Activated naive CD4-positive, alpha-beta T cell treated with anti-CD3 and anti-CD28 coated beads, Interleukin-2, amount 50 U/mL, for 72 hours (primary cell): Measurements from ENCODE around the gene GTF3C2. TPM values are rescaled to one million over a fixed set of nuclear protein-coding genes. Genes with fewer than 3 reads are reported as not detected.

Experiments used
- ATAC-seq, 2 donors: fragments of 150-1000 bp; cut with Tn5 transposase; 2 replicates each; pipeline ENCODE4 v1.10.0; 2021; ENCODE audit warnings: mild to moderate bottlenecking in 2 of 2, moderate library complexity in 2 of 2
- DNase-seq, 2 donors: peaks; one replicate each; pipeline ENCODE4 v3.0.0; 2021 to 2022; ENCODE audit warnings: low spot score in 2 of 2
- H3K27ac Mint-ChIP-seq, 2 donors: one replicate each; pipeline ENCODE4 v1.8.0; 2022; ENCODE audit warnings: mild to moderate bottlenecking in 2 of 2, mixed read lengths in 2 of 2
- H3K36me3 Mint-ChIP-seq, 2 donors: one replicate each; pipeline ENCODE4 v1.8.0; 2022; ENCODE audit warnings: mixed read lengths in 2 of 2
- H3K9me3 Mint-ChIP-seq, 2 donors: one replicate each; pipeline ENCODE4 v1.8.0; 2022; ENCODE audit warnings: mixed read lengths in 2 of 2
- total RNA-seq, 2 donors: library from RNA; stranded (reverse); gene quantifications; one replicate each; pipeline ENCODE4 v1.2.3, GENCODE V29; 2022

GTF3C2 gene
- total RNA-seq, 2 donors from 2014 or later: 62.1 to 76.0 TPM

GRCh38 chr2:27288610-27289009, 68.0 kb downstream of the GTF3C2 start:
- ATAC-seq: no peak

GRCh38 chr2:27285481-27285880, 71.1 kb downstream of the GTF3C2 start:
- DNase-seq (no peak), ATAC-seq (no peak)
- H3K36me3 Mint-ChIP-seq: no peaks in the 10 kb centered on the region
- no peak overlapping the region for H3K27ac Mint-ChIP-seq
- no peaks in the 10 kb centered on the region for H3K9me3 Mint-ChIP-seq

More at GRCh38 chr2:27288610-27289009, 68.0 kb downstream of the GTF3C2 start:
- Mint-ChIP-seq H3K9me3 (no peaks in the 10 kb centered on the region), H3K27ac (no peak overlapping the region), H3K36me3 (no peaks in the 10 kb centered on the region)
- no peak for DNase-seq

GRCh38 chr2:27284996-27285395, 71.6 kb downstream of the GTF3C2 start:
- Mint-ChIP-seq H3K9me3 (no peaks in the 10 kb centered on the region), H3K27ac (no peak overlapping the region), H3K36me3 (no peaks in the 10 kb centered on the region)
- no peak for ATAC-seq
- DNase-seq: no peak

- Mint-ChIP-seq H3K9me3 (no peaks in the 10 kb centered on the region), H3K36me3 (no peaks in the 10 kb centered on the region), H3K27ac (no peak overlapping the region)
- DNase-seq (no peak), ATAC-seq (no peak)
Observed at GRCh38 chr2:27282892-27283291, 73.7 kb downstream of the GTF3C2 start.

- Mint-ChIP-seq H3K36me3 (no peaks in the 10 kb centered on the region), H3K27ac (peak within 1 kb of the TSS in 1 of 2 donors; percentile 64), H3K9me3 (no peaks in the 10 kb centered on the region)
- no peak for DNase-seq
- no peak for ATAC-seq
Observed at GRCh38 chr2:27281855-27282559, 74.6 kb downstream of the GTF3C2 start, which contains the start of gene TRIM54. Gene TRIM54, plus strand, starts transcription at chr2:27282429. Its CDS starts 303 bp downstream, at chr2:27282732.

GRCh38 chr2:27281442-27281841, 75.1 kb downstream of the GTF3C2 start:
- DNase-seq (no peak), ATAC-seq (no peak)
- no peaks in the 10 kb centered on the region for H3K36me3 Mint-ChIP-seq
- no peaks in the 10 kb centered on the region for H3K9me3 Mint-ChIP-seq
- H3K27ac Mint-ChIP-seq: no peak overlapping the region

GRCh38 chr2:27280826-27281225, 75.7 kb downstream of the GTF3C2 start:
- no peak for DNase-seq
- H3K9me3 Mint-ChIP-seq: no peaks in the 10 kb centered on the region
- no peaks in the 10 kb centered on the region for H3K36me3 Mint-ChIP-seq
- no peak overlapping the region for H3K27ac Mint-ChIP-seq
- ATAC-seq: no peak

- no peak for ATAC-seq
- no peaks in the 10 kb centered on the region for H3K36me3 Mint-ChIP-seq
- no peak overlapping the region for H3K27ac Mint-ChIP-seq
- no peak for DNase-seq
- H3K9me3 Mint-ChIP-seq: no peaks in the 10 kb centered on the region
Observed at GRCh38 chr2:27278010-27278409, 78.6 kb downstream of the GTF3C2 start.

Other genes starting within 250 kb of the GTF3C2 start
- gene CGREF1, start 237.6 kb downstream of the GTF3C2 start, total RNA-seq: 10 to 100 TPM in 1 of 2 donors, under 1 TPM in 1; 0.50 to 15.8 TPM
- gene ABHD1, start 232.9 kb downstream of the GTF3C2 start, total RNA-seq: under 1 TPM; 0.43 to 0.56 TPM
- gene PREB, start 222.1 kb downstream of the GTF3C2 start, total RNA-seq: 10 to 100 TPM; 49.8 to 52.9 TPM
- gene PRR30, start 217.4 kb downstream of the GTF3C2 start, total RNA-seq: not detected
- gene TCF23, start 207.8 kb downstream of the GTF3C2 start, total RNA-seq: under 1 TPM in 1 of 2 donors, not detected in 1; 0.07 TPM
- gene ATRAID, start 144.7 kb downstream of the GTF3C2 start, total RNA-seq: 10 to 100 TPM; 58.8 to 59.1 TPM
- gene SLC5A6, start 144.5 kb downstream of the GTF3C2 start, total RNA-seq: 10 to 100 TPM; 40.7 to 42.0 TPM
- gene CAD, start 139.4 kb downstream of the GTF3C2 start, total RNA-seq: 10 to 100 TPM; 85.2 to 86.3 TPM
- gene SLC30A3, start 93.7 kb downstream of the GTF3C2 start, total RNA-seq: under 1 TPM; 0.68 to 0.88 TPM
- gene DNAJC5G, start 81.3 kb downstream of the GTF3C2 start, total RNA-seq: not detected
- gene TRIM54, start 74.3 kb downstream of the GTF3C2 start, total RNA-seq: not detected
- gene UCN, start 48.3 kb downstream of the GTF3C2 start, total RNA-seq: 1 to 10 TPM; 1.6 to 3.6 TPM
- gene MPV17, start 33.7 kb downstream of the GTF3C2 start, total RNA-seq: 100 to 1,000 TPM in 1 of 2 donors, 10 to 100 TPM in 1; 90.1 to 111 TPM
- 10 to 100 TPM; 34.2 to 51.1 TPM for gene EIF2B4, start 13.6 kb upstream of the GTF3C2 start, total RNA-seq
- gene SNX17, start 13.9 kb upstream of the GTF3C2 start, total RNA-seq: 10 to 100 TPM; 56.4 to 82.1 TPM
- 10 to 100 TPM; 10.7 to 12.4 TPM for gene ZNF513, start 24.0 kb upstream of the GTF3C2 start, total RNA-seq
- gene PPM1G, start 52.8 kb upstream of the GTF3C2 start, total RNA-seq: 100 to 1,000 TPM; 122 to 127 TPM
- gene NRBP1, start 71.9 kb upstream of the GTF3C2 start, total RNA-seq: 10 to 100 TPM; 76.0 to 80.8 TPM
- gene KRTCAP3, start 85.6 kb upstream of the GTF3C2 start, total RNA-seq: 1 to 10 TPM; 7.9 to 8.3 TPM
- 10 to 100 TPM; 15.8 to 16.4 TPM for gene IFT172, start 133.0 kb upstream of the GTF3C2 start, total RNA-seq
- not detected for gene FNDC4, start 138.4 kb upstream of the GTF3C2 start, total RNA-seq
- gene GCKR, start 140.1 kb upstream of the GTF3C2 start, total RNA-seq: not detected
- 10 to 100 TPM; 38.0 to 40.6 TPM for gene ZNF512, start 226.3 kb upstream of the GTF3C2 start, total RNA-seq